Right ventricle myocardium inferior (tissue), 1 donor: ENCODE measurements around the gene OVOL2. TPM values are rescaled to one million over a fixed set of nuclear protein-coding genes. Genes with fewer than 3 reads are reported as not detected.
A peak's percentile ranks its signal among the peaks of the same experiment; 100 is the strongest.

Experiments
- ATAC-seq: fragments of 200-7000 bp; cut with Tn5 transposase; one replicate; pipeline ENCODE4 v1.9.1; 2020; ENCODE audit warnings: mild to moderate bottlenecking, moderate library complexity
- DNase-seq: peaks from one replicate; pipeline ENCODE4 v3.0.0; 2021; ENCODE audit errors: missing footprints
- intact Hi-C: fragments of 100-400 bp; cut with DNase I; formaldehyde crosslinking; loops from one replicate; pipeline ENCODE4 v1.11.0; 2022
- total RNA-seq: library from RNA; stranded (reverse); fragmentation: NEBNext Ultra II Directional; extraction: Animal tissue kit (Norgen Biotek cat#: 25700); gene quantifications from one replicate; pipeline ENCODE4 v1.2.1, GENCODE V29; 2021
- donor health status: DM: no; HTN: yes; CAD: no; lungs with severe emphysema.

The OVOL2 gene
- total RNA-seq, 1 donor from 2014 or later: not detected

DNA sequence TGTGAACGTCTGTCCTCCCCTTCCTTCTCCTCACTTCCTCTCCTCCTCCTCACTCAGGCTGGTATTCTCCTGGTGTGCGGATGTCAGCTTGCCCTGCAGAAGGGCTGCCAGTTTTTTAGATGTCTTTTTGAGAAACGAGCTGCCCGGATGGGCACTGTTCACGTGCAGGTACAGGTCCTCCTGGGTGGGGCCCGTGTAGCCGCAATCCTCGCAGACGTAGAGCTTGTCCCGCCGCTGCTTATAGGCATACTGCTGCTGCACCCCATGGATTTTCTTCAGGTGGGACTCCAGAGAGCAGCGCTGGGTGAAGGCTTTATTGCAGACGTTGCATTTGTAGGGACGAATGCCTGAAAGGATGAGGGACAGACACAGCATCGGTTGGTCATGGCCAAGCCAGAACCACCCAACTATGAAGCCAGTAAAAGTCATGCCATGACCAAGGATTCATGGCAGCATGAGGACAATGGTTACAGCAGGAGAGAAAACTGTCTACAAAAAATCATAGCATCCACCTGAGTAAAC, 33.0 kb downstream of the OVOL2 start:
- no peak for ATAC-seq
- peak; percentile 46 for DNase-seq
- intact Hi-C loops: no loop called here

DNA sequence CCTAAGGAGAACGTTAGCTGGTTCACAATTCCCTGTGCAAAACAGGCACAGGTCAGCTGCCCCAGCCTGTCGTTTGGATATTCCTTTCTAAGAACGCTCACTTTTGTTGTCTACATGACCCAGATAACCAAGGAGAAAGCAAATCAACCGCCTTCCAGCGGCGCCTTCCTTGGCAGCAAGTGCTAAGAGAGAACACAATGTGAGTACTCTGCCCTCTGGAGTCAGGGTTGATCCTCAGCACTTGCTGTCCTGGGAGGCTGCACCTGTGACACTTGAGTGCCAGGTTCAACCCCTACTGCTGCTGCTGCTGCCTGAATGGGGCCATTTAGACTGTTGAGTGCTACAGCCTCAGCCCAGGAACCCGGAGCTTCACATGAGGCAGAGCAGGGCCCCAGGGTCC, 36.8 kb downstream of the OVOL2 start:
- ATAC-seq: no peak
- intact Hi-C loops: no loop called here
- DNase-seq: no peak

DNA sequence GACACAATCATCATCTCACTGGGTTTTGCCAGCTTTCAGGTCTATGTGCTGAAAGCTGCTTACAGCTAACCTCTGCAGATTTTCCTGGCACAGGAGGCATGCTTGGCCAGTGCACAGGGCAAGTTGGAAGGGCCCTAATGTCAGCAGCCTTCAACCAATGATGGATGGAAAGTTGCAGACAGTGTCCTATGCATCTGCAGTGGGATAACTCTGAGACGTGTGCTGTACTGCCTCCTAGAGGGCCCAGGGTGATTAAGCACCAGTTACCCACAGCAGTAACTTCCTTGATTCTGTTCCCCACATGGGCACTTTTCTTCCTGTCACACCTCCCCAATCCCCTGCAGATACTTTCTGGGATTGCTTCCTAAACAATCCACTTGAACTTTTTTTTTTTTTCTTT, 38.6 kb downstream of the OVOL2 start:
- intact Hi-C loops: no loop called here
- ATAC-seq (no peak), DNase-seq (no peak)

DNA sequence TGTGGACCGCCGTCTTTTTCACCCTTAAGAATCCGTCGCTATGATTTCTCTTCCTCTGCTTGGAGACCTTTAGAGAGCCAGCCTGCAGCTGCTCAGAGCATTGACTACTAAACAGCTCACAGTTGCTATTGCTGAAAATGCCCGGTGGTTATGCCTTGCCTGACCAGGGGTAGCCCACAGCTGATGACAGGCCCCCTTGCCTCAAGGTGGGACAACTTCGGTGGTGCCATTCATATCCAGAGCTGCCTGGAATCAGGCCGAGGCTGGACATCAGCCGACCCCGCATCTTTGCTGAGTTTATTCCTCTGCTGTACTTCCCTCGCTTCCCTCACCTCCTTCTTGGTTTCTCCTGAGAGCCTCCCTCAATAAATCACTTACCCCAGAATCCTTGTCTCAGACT, 39.6 kb downstream of the OVOL2 start:
- no peak for ATAC-seq
- intact Hi-C loops: no loop called here
- no peak for DNase-seq

DNA sequence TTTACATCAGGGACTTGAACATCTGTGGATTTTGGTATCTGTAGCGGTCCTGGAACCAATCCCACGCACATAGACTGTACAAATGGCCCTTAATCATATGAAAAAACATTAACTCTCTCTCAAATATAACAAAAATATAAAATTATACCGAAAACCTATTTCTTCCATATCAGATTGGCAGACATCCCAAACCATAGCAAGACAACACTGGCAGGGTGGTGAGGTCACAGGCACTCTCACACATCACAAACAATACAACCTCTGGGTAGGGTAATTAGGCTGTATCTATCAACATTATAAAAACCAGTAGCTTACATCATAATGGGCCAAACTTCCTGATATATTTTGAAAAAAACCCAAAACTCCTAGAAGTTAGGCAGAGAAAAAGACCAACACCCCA, 40.9 kb downstream of the OVOL2 start:
- no peak for DNase-seq
- no peak for ATAC-seq
- intact Hi-C loops: no loop called here

DNA sequence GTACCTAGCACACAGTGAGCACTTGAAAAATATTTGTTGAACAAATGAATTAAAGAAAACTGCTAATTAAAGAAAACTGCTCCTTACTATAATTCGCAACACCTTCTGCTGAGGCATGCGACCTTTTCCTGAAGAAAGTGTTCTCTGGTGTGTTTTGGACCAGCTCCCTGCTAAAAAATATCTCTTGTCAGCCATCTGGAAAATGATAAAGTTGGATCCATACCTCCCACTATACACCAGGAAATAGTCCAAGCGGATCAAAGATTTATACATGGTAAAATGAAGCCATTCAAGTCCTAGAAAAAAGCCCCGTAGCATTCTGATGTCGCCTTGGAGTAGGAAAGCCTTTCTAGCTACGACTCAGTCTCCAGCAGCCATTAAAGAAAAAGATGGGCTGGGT, 43.3 kb downstream of the OVOL2 start:
- ATAC-seq: no peak
- DNase-seq: no peak
- intact Hi-C loops: no loop called here

DNA sequence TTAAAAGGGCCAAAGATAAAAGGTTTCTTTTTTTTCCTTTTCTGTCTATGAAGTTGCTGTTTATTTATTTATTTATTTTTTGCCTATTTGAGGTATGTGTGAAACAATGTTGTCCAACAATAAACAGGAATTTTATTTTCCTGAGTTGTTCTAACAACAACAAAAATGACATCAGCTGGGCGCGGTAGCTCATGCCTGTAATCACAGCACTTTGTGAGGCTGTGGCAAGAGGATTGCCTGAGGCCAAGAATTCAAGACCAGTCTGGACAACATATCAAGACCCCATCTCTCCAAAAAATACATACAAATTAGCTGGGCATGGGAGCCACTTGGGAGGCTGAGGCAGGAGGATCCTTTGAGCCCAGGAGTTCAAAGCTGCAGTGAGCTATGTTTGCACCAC, 44.8 kb downstream of the OVOL2 start:
- ATAC-seq (no peak), DNase-seq (no peak)
- intact Hi-C loops: no loop called here

DNA sequence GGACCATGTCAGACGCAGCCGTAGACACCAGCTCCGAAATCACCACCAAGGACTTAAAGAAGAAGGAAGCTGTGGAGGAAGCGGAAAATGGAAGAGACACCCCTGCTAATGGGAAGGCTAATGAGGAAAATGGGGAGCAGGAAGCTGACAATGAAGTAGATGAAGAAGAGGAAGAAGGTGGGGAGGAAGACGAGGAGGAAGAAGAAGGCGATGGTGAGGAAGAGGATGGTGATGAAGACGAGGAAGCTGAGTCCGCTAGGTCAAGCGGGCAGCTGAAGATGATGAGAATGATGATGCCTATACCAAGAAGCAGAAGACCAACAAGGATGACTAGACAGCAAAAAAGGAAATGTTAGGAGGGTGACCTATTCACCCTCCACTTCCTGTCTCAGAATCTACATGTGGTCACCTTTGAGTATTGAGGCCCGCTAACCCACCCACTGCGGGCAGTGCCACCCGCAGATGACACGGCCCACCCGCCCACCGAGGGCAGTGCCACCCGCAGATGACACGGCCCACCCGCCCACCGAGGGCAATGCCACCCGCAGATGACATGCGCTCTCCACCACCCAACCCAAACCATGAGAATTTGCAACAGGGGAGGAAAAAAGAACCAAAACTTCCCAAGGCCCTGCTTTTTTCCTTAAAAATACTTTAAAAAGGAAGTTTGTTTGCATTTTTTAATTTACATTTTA, 45.6 kb downstream of the OVOL2 start:
- intact Hi-C loops: no loop called here
- DNase-seq: no peak
- ATAC-seq: no peak

DNA sequence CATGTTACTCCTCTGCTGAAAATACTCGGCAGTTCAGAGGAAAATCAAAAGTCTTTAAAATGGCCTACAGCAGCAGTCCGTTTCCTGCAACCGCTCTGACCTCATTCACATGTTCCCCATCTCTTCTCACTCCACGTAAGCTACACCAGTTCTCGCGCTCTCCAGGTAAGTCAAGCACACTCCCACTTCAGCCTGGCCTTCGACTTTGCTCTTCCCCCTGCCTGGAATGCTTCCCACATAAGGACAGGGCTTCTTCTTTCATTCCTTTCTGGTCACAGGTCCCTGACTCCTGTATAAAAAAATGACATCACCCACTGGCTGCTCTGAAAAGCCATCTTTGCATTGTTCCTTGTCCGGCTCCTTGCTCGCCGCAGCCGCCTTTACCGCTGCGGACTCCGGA, 46.2 kb downstream of the OVOL2 start:
- intact Hi-C loops: no loop called here
- ATAC-seq (no peak), DNase-seq (no peak)

DNA sequence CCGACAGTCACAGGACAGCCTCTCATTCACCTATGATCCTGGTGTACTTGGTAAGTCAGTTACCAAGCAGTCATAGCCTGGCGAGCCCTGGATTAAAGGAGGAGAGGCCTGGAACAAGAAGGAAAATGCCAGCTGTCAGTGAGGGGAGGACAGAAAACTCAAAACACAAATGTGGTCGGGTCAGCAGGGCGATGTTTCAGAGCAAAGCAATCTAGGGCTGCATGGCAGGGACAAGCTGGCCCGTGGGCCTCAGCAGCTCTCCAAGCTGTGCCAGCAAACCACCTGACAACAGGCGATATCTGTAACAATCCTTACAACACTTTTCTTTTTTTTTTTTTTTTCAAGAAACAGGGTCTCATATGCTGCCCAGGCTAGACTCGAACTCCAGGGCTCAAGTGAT, 48.6 kb downstream of the OVOL2 start:
- intact Hi-C loops: no loop called here
- DNase-seq (no peak), ATAC-seq (no peak)

DNA sequence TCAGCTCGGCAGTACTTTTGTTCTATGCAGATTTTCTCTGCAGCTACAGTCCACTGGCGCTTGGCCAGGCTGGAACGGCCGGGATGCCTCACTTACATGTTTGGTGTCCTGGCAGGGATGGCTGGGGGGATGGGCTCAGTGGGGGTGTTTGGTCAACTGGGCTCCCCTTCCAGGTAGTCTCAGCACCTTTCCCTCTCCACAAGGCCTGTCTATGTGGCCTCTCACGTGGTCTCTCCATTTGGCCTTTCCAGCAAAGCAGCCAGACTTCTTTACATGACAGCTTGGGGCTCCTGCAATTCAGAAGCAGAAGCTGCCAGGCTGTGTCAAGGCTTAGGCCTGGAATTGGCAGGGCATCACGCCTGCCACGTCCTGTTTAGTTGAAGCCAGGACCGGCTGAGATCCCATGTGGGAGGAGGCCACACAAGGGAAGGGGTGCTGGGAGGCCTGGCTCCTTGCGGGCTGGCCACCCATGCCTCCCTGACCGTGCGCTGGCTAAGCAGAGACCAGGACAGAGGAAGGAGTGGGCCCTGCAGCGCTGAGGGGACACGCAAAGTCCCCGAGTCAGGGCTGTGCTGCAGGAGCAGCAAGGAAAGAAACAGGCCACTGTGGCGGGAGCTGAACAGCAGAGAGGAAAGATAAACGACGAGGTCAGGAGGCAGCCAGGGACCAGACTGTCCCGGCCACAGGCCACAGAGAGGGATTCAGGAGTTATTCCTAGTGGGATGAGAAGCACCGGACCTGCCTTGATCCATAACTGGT, 50.0 kb downstream of the OVOL2 start:
- DNase-seq (peak; percentile 76), ATAC-seq (peak; percentile 37)
- intact Hi-C loops: no loop called here

DNA sequence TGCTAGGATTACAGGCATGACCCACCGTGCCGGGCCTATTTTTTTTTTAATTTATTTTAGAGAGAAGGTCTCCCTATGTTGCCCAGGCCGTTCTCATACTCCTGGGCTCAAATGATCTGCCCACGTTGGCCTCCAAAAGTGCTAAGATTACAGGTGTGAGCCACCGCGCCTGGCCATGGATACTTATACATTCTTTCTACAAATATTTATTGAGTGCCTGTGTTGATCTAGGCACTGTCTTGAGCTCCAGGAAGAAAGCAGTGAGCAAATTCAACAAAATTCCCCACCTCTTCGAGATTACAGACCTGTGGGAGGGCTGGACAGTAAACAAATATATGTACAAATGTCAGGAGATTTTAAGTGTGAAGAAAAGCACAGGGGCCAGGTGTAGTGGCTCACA, 51.0 kb downstream of the OVOL2 start:
- intact Hi-C loops: no loop called here
- DNase-seq (no peak), ATAC-seq (no peak)

DNA sequence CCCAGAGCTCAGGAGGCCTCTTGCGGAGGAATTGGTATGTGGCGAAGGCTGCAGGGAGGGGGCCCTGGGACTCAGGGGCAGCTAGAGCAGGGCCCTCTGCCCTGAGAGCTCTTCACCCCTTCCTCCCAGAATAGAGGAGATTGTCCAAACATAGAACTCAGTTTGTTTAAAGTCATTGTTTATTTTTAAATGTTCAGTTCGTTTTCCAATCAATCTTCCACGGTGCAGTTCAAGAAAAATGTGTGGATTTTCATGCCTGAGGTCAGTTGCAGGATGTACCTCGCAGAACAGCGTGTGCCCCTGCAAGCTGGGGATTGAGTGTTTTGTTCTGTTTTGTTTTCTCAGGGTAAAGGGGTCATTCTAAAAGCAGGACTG, 51.7 kb downstream of the OVOL2 start:
- ATAC-seq (no peak), DNase-seq (no peak)
- intact Hi-C loops: no loop called here

DNA sequence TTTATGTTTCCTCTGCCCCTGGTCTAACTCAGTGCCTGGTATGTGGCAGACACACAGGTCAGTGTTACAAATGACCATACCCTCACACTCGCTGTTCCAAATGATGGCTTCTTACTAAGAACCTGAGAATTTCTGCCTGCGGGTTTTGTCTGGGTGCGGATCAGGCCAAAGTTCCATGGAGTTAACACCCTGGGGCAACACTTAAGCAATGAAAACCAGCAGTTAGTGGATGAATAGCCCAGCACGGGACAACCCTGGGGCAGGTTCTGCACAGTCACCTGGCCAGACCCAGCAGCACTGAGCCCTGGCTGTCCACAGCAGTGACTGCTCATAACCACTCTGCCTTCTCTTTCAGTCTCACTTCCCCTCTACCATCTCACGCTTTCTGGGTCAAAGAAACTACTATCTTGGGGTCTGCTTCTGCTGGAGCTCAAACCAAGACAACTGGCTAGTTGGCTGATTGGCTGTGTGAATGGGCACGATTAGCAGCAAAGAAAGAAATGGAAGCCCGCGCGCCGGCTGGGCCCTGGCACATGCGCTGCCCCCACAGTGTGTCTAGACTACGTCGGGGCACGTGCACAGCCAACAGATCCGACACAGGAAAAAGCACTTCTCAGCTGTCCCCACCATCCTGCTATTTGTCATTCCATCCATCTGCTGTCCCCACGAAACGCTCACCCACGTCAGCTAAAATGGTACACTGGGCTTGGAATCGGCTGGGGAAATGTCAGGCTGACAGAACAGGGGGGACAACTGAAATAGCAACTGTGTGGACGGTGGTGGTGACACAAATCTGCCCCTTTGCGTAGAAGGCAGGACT, 52.3 kb downstream of the OVOL2 start:
- ATAC-seq (no peak), DNase-seq (no peak)
- intact Hi-C loops: no loop called here

DNA sequence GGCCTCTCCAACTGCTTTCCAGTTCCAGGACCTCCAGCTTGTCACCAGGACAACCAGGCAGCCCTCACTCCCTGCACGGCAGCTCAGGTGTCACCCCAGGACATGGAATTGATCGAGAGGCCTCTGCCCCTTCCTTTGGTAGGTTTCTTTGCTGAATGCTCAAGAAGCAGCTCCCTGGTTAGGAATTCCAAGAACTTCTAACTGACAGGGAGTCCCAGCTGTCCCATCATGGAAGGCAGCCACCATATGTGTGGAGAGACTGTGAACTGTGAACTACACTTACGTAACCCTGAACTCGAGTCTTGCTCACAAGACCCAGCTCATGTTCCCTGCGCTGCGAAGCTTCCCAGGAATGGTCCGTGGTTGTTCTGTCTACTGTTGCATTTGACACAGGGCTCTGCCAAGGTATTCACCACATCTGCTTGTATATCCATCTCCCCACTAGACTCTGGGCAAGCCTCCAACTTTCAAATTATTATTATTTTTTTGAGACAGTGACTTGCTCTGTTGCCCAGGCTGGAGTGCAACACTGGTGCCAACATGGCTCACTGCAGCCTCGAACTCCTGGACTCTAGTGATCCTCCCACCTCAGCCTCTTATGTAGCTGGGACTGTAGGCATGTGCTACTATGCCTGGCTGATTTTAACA, 53.2 kb downstream of the OVOL2 start:
- intact Hi-C loops: no loop called here
- no peak for ATAC-seq
- DNase-seq: no peak

DNA sequence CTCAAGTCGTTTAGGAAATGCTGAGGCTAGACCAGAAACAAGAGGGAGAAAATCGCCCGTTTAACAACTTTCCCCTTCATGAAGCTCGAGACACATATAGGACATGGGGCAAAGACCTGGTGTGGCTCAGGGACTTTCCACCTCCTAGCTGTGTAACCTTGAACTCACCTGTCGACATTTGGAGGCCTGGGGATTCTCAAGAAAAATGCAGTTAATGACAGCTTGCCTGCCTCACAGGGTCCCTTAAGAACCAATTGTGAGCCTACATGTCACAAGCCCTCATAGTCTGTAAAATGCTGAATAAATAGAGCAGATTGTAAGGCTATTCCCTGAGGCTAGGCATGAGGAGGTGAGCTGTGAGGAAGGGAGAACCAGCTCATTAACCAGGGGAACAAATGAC, 53.8 kb downstream of the OVOL2 start:
- DNase-seq (no peak), ATAC-seq (no peak)
- intact Hi-C loops: no loop called here

DNA sequence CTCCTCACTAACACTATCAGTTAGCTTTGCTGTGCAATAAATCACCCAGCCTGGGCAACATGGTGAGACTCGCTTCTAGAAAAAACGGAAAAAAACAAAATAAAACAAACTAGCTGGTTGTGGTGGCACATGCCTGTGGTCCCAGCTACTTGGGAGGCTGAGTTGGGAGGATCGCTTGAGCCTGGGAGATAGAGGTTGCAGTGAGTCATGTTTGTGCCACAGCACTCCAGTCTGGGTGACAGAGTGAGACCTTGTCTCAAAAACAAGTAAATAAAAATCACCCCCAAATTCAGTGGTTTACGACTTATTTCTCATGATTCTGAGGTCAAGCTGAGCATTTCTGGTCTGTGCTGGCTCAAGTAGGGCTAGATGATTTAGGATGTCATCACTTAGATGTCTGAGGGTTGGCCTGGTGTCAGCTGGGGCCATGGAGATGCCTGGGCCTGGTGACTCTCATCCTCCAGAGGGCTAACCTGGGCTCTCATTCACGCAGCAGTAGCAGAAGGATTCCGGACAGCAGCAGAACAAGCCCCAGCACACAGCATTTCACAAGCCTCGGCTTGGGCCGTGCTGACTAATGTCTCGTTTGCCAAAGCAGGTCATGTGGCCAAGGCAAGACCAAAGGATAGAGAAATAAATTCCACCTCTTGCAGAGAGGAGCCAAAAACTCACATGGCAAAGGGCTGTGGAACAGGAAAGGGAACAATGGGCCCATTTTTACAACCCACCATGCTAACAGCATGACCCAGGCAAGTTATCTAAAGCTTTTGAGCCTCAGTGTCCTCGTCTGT, 56.4 kb downstream of the OVOL2 start:
- peak; percentile 95 for ATAC-seq
- peak; percentile 81 for DNase-seq
- intact Hi-C loops: no loop called here

DNA sequence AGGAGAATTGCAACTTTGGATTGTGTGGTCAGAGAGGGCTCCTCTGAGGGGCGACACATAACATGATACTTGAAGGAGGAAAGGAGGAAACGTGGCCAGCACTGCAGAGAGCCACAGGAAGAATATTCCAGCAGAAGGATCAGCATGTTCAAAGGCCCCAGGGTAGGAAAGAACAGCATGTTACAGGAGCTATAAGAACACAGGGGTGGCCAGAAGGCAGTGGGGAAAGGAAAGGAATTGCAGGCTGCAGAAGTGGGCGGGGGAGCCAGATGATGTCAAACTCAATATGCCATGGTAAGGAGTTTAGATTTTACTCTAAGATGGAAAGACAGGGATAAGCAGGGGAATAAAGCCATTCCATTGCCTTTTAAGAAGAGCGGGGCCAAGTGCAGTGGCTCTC, 58.1 kb downstream of the OVOL2 start:
- no peak for DNase-seq
- no peak for ATAC-seq
- intact Hi-C loops: loop anchor here (10.0 kb wide), 2 partner anchors 315 to 465 kb away; partner anchors contain the start of genes BFSP1 and RRBP1
